HFF-Myc (cell line): ENCODE data around the gene S100A5.
A peak's percentile ranks its signal among the peaks of the same experiment; 100 is the strongest.

Experiments
- DNase-seq: peaks from one replicate; pipeline ENCODE4 v3.0.0-alpha.2; 2011; ENCODE audit warnings: low read depth; ENCODE audit errors: extremely low read depth
- H3K4me3 ChIP-seq: replicated peaks from 2 replicates; pipeline ENCODE4 v1.5.1; 2011; ENCODE audit warnings: low read depth, mild to moderate bottlenecking, control low read depth, low read length
- TF ChIP-seq, protein P1 (sequence below): IDR thresholded peaks from 2 replicates; pipeline ENCODE4 v1.5.1; 2012; ENCODE audit warnings: mild to moderate bottlenecking, low read depth, low read length, control low read depth; ENCODE audit errors: missing control alignments

The S100A5 gene

DNA sequence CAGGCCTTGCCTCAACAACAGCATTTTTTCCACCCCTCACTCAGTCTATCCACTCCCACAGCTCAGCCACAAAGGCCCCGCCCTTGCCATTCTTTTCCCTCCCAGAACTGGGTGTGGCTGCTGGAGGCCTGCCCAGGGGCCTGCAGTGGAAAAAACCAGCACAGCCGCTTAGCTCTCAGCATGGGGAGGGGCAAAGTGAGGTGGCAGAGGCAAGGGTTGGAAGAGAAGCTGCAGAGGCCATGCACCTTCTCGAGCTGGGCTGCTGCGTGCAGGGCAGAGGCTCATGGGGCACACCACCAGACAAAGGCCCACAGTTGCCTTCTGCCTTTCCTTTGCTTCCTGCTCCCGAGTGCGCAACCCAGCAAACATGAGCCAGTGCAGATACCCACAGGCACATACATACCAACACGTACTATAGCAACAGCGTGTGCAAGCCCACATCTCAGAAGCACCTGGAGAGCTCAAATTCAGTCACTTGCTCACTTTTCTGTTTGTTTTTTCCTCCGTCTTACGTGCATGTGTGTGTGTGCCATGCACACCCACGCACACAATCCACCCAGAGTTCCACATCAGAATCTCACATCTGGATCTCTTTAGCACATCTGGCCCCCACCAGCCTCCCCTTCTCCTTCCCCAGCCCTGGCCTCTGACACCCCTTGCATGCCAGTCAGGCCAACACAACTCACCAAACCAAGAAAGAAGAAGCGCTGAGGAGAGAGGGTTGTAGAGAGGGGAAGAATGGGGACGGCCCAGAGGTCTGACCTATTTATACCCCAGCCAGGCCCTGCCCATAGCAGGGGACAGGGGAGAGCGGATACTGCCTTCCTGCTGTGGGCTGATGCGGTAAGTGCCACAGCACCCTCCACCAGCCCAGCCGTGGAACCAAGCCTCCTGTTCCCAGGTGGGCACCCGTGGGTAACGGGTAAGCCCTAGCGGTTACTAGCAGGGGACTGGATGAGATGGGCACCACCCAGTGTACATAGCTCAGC is 4.6 kb upstream of the S100A5 start, which contains the start of gene S100A4:
Gene S100A4 (minus strand): TSS at position 740 of the 989 bp plus-strand sequence. CDS start 1,012 bp downstream, outside the sequence.
- TF ChIP-seq, protein P1, sequence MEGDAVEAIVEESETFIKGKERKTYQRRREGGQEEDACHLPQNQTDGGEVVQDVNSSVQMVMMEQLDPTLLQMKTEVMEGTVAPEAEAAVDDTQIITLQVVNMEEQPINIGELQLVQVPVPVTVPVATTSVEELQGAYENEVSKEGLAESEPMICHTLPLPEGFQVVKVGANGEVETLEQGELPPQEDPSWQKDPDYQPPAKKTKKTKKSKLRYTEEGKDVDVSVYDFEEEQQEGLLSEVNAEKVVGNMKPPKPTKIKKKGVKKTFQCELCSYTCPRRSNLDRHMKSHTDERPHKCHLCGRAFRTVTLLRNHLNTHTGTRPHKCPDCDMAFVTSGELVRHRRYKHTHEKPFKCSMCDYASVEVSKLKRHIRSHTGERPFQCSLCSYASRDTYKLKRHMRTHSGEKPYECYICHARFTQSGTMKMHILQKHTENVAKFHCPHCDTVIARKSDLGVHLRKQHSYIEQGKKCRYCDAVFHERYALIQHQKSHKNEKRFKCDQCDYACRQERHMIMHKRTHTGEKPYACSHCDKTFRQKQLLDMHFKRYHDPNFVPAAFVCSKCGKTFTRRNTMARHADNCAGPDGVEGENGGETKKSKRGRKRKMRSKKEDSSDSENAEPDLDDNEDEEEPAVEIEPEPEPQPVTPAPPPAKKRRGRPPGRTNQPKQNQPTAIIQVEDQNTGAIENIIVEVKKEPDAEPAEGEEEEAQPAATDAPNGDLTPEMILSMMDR, result no peak
- DNase-seq, result peak; percentile 92
- peak within 1 kb of the TSS; percentile 75 for H3K4me3 ChIP-seq

DNA sequence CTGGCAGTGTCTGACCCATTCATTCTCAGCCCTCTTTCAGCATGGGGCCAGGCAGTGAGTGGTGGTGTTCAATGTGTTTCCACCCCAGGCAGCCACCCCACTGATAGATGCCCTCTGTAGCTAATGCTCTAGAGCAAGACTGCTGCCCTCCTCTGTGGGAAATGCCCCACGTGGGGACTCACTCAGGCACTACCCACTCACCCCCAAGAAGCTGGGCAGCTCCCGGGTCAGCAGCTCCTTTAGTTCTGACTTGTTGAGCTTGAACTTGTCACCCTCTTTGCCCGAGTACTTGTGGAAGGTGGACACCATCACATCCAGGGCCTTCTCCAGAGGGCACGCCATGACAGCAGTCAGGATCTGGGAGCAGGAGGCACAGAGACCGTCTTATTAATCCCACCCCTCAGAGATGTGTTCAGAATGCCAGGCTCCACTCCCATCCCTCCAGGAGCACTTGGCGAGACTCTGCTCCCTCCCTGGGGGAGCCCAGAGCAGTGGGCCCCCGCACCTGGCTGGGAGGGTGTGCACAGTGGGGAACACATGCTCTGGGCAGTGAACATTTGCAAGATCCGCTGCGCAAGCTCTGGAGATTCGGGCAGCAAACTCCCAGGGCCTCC is 3.8 kb upstream of the S100A5 start:
- TF ChIP-seq, protein P1, result no peak
- peak overlapping the region; percentile 75 for H3K4me3 ChIP-seq
- DNase-seq, result no peak

DNA sequence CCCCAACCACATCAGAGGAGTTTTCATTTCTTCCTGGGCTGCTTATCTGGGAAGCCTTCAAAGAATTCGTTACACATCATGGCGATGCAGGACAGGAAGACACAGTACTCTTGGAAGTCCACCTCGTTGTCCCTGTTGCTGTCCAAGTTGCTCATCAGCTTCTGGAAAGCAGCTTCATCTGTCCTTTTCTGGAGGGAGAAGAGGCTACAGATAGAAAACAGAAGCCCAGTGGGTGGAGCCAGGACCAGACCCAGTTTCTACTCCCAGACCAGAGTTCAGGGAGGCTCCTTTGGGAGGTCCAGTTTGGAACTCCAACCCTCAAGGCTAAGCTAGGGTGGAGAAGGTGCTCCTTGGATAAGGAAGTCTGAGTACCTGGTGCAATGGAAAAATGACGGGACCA is 3.0 kb upstream of the S100A5 start:
- H3K4me3 ChIP-seq, result peak overlapping the region; percentile 75
- TF ChIP-seq, protein P1, result no peak
- DNase-seq, result no peak

DNA sequence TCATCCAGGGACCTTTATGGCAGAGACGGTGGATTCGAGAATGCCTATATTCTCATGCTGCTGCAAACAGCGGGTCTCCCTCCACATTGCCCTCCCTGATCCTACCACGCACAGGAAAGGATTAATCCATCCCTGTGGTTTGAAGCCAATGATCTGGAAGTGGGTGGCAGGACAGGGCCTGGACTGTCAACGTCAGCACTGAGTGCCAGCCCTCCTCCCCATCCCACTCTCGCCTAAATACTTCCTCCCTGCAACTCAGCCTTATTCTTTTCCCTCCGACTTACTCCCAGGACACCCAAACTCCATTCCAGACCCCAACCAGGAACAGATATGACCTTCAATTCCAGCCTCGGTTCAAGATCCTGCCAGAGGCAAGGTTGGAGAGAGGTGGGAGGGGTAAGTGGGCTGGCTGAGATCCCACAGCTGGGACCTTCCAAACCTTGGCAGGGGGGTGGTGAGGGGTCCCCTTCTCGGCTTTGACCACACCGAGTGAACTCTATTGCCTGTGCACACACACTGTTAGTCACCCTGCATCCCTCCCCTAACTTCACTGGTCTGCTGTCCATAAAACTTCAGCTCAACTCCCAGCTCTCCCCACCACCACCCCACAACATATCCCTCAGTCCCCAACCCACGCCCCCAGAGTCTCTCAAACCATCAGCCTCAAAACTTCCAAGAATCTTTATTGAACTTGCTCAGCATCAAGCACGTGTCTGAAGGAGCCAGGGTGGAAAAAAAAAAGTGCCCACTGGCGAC is 2.4 kb upstream of the S100A5 start:
- peak overlapping the region; percentile 75 for H3K4me3 ChIP-seq
- DNase-seq, result no peak
- TF ChIP-seq, protein P1, result no peak

DNA sequence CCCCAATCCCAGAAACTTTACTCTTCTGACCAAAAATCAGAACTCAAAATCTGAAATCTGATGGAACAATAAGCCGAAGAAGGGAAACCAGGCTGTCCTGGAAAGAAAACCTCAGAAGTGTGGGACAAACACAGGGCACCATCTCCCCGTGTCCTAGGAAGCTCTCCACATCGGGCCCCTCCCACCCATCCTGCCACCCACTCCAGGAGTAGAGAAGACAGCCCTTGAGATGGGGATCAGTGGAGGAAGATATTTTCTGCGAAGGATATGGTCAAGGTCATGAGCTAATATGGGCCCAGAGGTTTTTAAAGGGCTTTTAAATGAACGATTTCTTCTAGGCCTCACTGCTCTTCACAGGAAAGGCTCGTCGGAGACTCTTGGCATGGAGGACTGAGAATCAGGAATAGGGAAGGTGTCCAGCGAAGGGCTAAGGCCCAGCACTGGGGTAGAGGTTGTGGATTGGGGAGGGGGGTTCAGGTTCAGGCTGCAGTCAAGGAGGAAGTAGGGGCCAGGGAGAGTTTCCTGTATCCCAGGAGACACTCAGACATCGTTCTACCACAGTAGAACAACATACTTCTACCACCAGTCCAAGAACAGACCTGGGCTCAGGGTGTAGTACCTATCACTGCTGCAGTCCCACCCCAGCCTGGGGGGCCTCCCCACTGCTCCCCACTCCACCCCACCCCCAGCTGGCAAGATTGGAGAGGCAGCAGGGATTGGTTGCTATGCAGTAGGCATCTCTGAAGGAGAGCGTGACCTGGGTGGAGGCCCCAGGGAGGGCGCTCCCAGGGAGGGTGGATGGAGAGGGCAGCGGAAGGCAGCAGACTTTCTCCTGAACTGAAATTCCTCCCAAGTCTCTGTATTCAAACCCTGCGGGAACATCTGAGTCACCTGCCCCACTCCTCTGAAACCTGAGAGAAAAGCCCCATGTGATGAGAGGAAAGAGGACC is 1.2 kb upstream of the S100A5 start:
- no peak overlapping the region for H3K4me3 ChIP-seq
- DNase-seq, result no peak
- TF ChIP-seq, protein P1, result no peak
